GM18505 (cell line): ENCODE measurements around the gene SEMA5A.

Experiments used
- ATAC-seq: cut with Tn5 transposase; IDR thresholded peaks from one replicate; pipeline ENCODE4 v1.9.1; 2021; ENCODE audit not compliant: unreplicated experiment
- POLR2A ChIP-seq: IDR thresholded peaks from 4 replicates; pipeline ENCODE4 v1.6.1; 2011; ENCODE audit warnings: borderline replicate concordance; ENCODE audit not compliant: insufficient read depth, insufficient read length; ENCODE audit errors: extremely low read depth

SEMA5A gene

DNA sequence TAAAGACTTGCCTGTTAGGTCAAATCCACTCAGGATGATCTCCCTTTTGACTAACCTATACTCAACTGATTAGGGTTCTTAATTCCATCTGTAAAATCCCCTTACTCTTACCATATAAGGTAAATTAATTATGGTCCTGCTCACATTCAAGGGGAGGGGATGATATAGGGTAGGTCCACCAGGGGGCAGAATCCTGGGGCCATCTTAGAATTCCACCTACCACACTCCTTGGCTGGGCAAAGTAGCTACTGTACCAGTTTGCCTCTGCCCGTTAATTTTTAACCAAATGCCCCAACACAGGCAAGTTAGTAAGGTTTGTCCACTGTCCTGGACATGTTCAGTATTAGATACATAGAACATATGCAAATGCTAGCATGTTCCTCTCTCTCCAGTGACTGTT lies 262.4 kb downstream of the SEMA5A start:
- no peak for ATAC-seq
- TF ChIP-seq POLR2A, result no peak

DNA sequence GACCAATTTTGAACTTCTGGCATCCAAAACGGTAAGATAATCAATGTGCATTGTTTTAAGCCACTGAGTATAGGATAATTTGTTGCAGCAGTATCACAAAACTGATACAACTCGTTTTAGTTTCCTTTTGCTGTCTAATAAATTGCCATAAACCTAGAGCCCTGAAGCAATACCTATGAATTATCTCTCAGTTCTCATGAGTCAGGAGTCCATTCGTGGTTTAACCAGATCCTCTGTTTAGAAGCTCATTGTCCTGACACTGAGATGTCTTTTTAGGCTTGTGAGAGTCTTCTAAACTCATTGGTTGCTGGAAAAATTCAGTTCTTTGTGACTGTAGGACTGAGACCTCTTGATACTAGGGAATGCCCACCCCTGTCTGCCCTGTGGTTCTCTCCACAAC lies 262.9 kb downstream of the SEMA5A start:
- no peak for TF ChIP-seq POLR2A
- ATAC-seq, result no peak

DNA sequence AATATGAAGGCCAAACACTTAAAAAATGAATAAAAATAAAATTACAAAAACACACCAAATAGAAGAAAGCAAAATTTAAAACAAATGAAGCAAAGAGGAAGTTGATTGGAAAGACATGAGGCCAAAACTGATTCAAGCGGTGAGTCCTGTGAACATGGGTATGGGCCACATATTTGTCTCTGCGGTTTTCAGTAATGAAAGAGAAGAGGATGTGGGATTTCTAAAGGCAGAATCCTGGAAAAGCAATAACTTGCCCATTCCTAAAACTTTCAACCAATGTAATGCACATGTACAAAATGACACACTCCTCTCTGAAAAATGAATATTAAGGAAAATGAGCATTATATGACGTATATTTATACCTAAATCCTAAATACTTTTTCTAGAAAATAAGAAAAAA lies 263.7 kb downstream of the SEMA5A start:
- no peak for TF ChIP-seq POLR2A
- ATAC-seq, result no peak

DNA sequence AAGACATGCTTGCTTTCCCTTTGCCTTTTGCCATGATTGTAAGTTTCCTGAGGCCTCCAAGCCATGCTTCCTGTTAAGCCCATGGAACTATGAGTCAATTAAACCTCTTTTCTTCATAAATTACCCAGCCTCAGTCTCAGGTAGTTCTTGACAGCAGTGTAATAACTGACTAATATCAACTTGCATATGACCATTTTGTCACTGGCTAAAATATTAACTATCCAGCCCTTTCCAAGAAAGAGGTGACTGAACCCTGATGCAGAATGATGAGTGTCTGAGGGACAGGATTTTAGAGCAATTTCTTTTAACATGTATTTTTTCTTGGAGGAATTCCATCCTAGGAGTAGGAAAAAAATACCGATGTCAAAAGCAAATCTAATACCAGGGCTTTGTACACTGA lies 266.1 kb downstream of the SEMA5A start:
- no peak for TF ChIP-seq POLR2A
- ATAC-seq, result no peak

DNA sequence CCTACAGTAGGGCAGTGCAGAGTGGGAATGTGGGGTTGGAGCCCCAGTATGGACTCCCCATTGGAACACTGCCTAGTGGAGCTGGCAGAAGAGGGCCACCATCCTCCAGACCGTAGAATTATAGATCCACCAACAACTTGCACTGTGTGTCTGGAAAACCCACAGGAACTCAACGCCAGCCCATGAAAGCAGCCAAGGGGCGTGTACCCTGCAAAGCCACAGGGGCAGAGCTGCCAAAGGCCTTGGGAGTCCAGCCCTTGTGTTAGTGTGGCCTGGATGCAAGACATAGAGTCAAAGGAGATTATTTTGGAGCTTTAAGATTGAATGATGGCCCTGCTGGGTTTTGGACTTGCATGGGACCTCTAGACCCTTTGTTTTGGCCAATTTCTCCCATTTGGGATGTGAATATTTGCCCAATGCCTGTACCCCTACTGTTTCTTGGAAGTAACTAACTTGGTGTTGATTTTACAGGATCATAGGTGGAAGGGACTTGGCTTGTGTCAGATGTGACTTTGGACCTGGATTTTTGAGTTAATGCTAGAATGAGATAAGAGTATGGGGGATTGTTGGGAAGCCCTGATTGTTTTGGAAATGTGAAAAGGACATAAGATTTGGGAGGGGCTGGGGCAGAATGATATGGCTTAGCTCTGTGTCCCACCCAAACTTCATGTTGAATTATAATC lies 266.8 kb downstream of the SEMA5A start:
- no peak for TF ChIP-seq POLR2A
- no peak for ATAC-seq

DNA sequence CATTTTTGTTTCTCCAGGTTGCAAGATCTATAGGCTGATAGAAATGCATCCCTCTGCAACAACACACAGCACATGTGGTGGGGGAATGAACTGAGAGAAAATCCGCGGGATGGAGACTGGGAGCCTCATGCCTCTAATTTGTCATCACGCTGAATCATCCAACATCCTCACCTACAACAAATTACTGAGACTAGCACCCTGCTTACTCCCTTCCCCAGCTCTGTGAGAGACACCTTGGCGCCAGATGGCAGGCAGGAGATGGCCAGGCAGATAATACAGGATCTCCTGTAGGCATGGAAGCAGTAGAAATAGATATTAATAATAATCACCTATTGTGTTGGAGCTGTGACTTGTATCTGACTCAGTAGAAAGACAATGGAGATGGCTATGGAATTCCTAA lies 276.9 kb downstream of the SEMA5A start:
- no peak for TF ChIP-seq POLR2A
- no peak for ATAC-seq

DNA sequence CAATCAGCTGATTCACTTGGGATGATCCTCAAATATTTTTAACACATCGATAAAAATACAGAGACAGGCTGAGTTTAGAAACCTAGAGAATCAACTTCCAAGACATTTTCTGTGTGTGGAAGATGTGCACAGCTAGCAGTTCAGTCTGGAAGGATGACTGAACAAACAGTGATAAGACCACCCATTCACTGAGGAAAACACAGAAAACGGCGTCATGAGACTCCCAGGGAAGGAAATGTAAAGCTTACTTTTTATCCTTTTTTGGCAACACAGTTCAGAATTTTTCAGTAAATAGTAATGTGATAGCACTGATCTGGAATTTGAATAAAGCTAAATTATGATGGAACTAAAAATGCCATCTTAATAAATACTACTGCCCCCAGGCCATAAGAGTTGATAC lies 277.6 kb downstream of the SEMA5A start:
- ATAC-seq, result no peak
- TF ChIP-seq POLR2A, result no peak

DNA sequence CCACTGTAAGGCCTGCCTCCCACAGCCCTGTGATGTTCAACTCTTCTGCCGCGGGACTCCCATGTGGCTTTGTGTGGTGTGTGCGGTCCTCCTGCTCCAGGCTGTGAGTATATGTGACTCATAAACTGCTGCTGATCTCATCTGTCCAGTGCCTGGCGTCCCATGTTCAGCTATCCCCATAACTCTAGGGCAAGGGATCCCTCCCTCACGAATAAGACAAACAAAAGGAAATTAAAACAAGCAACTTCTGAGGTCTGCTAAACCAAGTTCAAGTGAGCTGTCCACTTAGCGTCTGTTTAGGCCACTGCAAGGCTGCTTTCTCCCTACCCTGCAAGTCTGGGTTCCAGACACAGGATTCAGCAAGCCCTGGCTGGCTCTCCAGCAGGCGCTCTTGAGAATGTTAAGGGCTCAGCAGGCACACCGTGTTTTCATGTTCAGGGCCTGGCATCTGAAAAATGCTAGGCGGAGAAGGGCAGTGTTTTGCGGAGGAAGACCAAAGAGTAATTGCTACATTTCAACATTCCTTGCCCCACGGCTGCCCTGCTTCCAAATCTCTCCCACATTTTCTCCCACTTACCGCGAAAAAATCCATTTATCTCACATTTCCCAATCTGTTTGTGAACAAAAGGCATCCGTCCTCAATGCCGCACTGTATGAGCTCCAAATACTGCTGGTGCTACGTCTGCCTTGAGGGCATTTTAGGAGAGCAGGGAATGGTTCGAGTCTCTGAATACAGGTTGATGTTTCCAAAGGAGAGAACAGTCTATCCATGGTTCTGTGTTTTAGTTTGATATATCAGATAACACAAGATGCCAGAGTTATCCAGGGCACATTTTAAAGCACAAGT lies 280.2 kb downstream of the SEMA5A start:
- no peak for ATAC-seq
- TF ChIP-seq POLR2A, result no peak

DNA sequence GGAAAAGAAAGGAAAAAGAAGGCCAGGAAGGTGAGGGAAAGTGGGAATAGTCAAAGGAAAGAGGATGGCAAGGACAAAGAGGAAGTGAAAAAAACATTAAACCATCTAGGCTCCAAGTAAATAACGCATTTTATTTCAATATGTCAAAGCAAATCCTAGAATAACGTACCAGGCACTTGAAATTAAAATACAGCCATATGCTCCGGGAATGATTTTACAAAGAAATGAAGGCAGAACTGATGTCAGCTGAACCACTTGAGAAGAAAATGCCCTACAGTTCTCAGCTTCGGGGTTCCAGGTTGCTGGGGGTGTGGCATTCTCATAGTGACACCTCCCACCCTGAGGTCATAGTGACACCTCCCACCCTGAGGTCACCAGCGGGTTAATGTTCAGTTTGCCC lies 281.6 kb downstream of the SEMA5A start:
- no peak for ATAC-seq
- no peak for TF ChIP-seq POLR2A

DNA sequence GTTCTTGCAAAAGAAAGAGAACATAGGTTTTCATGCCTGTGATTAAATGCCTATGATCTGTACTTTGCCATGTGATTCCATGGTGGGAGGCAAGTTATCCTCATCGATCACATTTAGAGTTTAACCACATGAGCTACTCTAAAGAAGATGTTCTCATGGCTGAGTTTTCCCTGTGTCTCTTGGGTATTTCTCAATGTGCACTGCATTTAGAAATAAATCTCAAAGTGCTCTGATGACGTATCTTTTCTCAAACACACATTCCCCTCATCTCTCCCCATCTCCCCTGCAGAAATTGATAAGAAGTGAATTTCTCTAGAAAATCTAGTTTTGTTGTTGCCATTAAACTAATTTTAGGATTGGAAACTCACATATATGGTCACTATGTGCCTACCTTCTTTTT lies 282.2 kb downstream of the SEMA5A start:
- no peak for TF ChIP-seq POLR2A
- ATAC-seq, result no peak

DNA sequence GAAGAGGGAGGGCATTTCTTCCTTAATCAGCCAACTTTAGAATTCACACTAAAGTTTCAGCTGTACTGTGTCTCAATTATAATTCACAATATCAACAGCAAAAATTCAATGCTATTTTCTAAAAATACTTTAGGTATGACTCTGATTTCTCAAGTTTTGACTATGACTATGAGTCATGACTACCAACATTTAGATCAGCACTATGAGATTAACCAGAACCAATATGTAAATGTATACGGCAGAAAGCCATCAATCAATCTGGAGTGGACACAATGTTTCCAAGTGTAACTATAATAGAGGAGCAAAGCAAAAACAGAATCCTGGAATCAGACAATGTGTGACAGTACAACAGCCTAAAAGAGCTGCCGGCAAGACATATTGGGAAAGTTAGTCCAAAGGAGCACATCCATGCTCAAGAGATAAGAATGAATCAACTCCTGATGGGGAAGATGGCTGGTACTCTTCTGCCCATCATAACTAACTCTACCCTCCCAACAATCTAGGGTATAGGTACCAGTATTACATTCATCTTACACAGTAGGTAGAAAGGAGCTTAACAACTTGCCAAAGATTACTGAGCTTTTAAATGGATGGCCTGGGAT lies 294.4 kb downstream of the SEMA5A start:
- no peak for ATAC-seq
- TF ChIP-seq POLR2A, result no peak

DNA sequence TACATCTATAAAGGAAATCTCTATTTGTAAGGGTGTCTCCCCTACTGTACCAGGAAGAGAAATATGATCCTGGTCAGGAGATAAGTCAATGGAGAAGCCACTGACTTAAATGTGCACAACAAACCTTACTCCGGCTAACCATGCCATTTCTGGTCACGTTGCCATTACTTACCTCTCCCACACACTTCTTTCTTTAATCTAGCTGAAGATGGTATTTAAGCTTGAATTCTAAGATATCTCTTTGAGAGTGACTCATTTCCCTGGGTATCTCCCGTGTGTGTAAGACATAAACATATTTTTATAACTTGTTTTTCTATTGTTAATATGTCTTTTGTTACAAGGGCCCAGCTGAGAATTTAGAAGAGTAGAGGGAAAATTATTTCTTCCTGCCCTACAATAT lies 296.6 kb downstream of the SEMA5A start:
- TF ChIP-seq POLR2A, result no peak
- ATAC-seq, result no peak

DNA sequence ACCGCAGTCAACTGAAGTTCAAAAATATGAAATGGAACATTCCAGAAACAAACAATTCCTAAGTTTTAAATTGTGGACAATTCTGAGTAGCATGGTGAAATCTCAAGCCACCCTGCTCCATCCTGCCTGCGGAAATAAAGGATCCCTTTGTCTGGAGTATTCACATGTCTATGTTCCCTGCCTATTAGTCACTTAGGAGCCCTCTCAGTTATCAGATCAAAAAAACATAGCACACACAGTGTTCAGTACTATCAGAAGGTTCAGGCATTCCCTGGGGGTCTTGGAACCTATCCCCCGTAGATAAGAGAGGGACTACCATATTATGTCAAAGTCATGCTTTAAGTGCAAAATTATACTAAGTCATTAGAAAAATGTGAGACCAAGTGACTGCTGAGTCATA lies 300.8 kb downstream of the SEMA5A start:
- no peak for TF ChIP-seq POLR2A
- no peak for ATAC-seq

DNA sequence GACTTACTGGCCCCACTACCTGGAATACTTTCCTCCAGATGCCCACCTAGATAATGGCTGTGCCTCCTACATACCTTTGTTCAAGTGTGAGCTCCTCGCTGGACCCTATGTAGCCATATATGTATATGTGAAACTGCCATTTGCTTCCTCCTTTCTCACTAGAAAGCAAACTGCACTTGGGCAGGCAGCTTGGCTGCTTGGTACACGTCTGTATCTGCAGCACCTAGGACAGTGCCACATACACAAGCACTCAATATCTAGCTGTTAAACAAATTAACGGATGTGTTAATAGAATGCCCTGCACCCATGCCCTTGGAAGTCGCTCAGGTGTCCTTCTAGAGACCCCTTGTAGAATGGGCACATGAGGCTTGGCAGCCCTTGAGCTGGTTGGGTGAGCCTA lies 301.5 kb downstream of the SEMA5A start:
- no peak for TF ChIP-seq POLR2A
- no peak for ATAC-seq
